ENCODE results near the gene PEA15. TPM values are rescaled to one million over a fixed set of nuclear protein-coding genes. Genes with fewer than 3 reads are reported as not detected.

The PEA15 gene
- total RNA-seq, 1 experiment from 2014 or later: 56.3 TPM

DNA sequence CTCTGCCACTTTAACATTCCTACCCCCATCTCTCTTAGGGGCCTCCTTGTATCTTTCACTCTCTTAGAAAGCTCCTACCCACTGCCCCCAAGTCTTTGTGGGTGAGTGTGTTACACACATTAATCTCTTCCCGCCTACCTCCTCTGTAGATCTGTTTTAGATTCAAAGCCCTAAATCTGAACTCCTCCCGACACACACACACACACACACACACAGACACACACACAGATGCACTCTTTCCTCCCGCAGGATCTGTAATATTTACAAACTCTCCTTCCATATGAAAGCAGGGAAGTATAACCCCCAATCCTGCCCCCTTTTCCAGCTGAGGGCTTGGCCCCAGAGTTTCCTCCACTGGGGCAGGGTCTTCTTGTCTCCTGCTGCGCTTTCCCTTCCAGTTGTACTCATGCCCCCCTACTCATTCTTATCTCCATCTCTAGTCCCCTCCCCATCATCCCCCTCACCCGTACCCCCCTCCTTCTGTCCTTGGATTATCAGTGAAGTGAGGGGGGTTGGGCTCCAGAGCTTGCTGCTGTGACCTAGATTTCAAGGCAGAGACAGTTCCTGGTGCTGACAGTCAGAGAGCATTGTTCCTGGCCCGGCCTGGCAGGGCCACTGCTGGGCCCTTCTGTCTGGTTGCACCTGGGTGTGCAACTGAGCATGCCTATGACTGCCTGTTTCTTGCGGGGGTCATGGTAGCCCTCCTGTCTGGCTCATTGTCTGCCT, 4.3 kb downstream of the PEA15 start:
- DNase-seq (ENCODE audit: low spot score): no peak
- H3K9me3 Mint-ChIP-seq: no peaks in the 10 kb centered on the region
- TF ChIP-seq TCF7 (CRISPR knock-in tag; IDR thresholded peaks at IDR 0.05; ENCODE audit: low read depth) (no peak), MYBL2 (CRISPR knock-in tag; IDR thresholded peaks at IDR 0.05) (no peak), TP53 (CRISPR knock-in tag; IDR thresholded peaks at IDR 0.05) (no peak), OVOL2 (CRISPR knock-in tag; IDR thresholded peaks at IDR 0.05; ENCODE audit: borderline replicate concordance) (no peak), NR3C1 (CRISPR knock-in tag; conservative IDR thresholded peaks at IDR 0.05; ENCODE audit: low read depth) (no peak), IRF2 (CRISPR knock-in tag; IDR thresholded peaks at IDR 0.05; ENCODE audit: borderline replicate concordance, low read depth) (no peak), ELF4 (CRISPR knock-in tag; IDR thresholded peaks at IDR 0.05; ENCODE audit: low read depth) (no peak), GTF2I (CRISPR knock-in tag; conservative IDR thresholded peaks at IDR 0.05) (no peak), SMAD3 (CRISPR knock-in tag; IDR thresholded peaks at IDR 0.05; ENCODE audit: borderline replicate concordance) (no peak), GRHL2 (CRISPR knock-in tag; IDR thresholded peaks at IDR 0.05; ENCODE audit: insufficient replicate concordance, severe bottlenecking) (no peak), FOXK1 (CRISPR knock-in tag; IDR thresholded peaks at IDR 0.05) (no peak), NFATC4 (CRISPR knock-in tag; IDR thresholded peaks at IDR 0.05) (no peak), ZNF423 (CRISPR knock-in tag; IDR thresholded peaks at IDR 0.05) (no peak)
- TF ChIP-seq, protein P1, sequence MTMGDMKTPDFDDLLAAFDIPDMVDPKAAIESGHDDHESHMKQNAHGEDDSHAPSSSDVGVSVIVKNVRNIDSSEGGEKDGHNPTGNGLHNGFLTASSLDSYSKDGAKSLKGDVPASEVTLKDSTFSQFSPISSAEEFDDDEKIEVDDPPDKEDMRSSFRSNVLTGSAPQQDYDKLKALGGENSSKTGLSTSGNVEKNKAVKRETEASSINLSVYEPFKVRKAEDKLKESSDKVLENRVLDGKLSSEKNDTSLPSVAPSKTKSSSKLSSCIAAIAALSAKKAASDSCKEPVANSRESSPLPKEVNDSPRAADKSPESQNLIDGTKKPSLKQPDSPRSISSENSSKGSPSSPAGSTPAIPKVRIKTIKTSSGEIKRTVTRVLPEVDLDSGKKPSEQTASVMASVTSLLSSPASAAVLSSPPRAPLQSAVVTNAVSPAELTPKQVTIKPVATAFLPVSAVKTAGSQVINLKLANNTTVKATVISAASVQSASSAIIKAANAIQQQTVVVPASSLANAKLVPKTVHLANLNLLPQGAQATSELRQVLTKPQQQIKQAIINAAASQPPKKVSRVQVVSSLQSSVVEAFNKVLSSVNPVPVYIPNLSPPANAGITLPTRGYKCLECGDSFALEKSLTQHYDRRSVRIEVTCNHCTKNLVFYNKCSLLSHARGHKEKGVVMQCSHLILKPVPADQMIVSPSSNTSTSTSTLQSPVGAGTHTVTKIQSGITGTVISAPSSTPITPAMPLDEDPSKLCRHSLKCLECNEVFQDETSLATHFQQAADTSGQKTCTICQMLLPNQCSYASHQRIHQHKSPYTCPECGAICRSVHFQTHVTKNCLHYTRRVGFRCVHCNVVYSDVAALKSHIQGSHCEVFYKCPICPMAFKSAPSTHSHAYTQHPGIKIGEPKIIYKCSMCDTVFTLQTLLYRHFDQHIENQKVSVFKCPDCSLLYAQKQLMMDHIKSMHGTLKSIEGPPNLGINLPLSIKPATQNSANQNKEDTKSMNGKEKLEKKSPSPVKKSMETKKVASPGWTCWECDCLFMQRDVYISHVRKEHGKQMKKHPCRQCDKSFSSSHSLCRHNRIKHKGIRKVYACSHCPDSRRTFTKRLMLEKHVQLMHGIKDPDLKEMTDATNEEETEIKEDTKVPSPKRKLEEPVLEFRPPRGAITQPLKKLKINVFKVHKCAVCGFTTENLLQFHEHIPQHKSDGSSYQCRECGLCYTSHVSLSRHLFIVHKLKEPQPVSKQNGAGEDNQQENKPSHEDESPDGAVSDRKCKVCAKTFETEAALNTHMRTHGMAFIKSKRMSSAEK (CRISPR knock-in tag; IDR thresholded peaks at IDR 0.05; ENCODE audit: borderline replicate concordance): no peak
- TF ChIP-seq, protein P2, sequence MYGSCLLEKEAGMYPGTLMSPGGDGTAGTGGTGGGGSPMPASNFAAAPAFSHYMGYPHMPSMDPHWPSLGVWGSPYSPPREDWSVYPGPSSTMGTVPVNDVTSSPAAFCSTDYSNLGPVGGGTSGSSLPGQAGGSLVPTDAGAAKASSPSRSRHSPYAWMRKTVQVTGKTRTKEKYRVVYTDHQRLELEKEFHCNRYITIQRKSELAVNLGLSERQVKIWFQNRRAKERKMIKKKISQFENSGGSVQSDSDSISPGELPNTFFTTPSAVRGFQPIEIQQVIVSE (CRISPR knock-in tag; IDR thresholded peaks at IDR 0.05; ENCODE audit: borderline replicate concordance): no peak
- TF ChIP-seq, protein P3, sequence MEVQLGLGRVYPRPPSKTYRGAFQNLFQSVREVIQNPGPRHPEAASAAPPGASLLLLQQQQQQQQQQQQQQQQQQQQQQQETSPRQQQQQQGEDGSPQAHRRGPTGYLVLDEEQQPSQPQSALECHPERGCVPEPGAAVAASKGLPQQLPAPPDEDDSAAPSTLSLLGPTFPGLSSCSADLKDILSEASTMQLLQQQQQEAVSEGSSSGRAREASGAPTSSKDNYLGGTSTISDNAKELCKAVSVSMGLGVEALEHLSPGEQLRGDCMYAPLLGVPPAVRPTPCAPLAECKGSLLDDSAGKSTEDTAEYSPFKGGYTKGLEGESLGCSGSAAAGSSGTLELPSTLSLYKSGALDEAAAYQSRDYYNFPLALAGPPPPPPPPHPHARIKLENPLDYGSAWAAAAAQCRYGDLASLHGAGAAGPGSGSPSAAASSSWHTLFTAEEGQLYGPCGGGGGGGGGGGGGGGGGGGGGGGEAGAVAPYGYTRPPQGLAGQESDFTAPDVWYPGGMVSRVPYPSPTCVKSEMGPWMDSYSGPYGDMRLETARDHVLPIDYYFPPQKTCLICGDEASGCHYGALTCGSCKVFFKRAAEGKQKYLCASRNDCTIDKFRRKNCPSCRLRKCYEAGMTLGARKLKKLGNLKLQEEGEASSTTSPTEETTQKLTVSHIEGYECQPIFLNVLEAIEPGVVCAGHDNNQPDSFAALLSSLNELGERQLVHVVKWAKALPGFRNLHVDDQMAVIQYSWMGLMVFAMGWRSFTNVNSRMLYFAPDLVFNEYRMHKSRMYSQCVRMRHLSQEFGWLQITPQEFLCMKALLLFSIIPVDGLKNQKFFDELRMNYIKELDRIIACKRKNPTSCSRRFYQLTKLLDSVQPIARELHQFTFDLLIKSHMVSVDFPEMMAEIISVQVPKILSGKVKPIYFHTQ (CRISPR knock-in tag; IDR thresholded peaks at IDR 0.05): no peak
- TF ChIP-seq, protein P4, sequence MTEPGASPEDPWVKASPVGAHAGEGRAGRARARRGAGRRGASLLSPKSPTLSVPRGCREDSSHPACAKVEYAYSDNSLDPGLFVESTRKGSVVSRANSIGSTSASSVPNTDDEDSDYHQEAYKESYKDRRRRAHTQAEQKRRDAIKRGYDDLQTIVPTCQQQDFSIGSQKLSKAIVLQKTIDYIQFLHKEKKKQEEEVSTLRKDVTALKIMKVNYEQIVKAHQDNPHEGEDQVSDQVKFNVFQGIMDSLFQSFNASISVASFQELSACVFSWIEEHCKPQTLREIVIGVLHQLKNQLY (CRISPR knock-in tag; IDR thresholded peaks at IDR 0.05): no peak
- H3K4me3 Mint-ChIP-seq: no peak overlapping the region
- peaks cover 57% of the 10 kb centered on the region for H3K4me1 Mint-ChIP-seq
- H3K36me3 Mint-ChIP-seq: peaks cover 36% of the 10 kb centered on the region
- no peak overlapping the region for H3K27ac Mint-ChIP-seq
- CTCF ChIA-PET: interaction anchor here (0.9 to 8.9 kb wide), 9 partner anchors 10 to 124 kb away, joined by 3 to 85 read pairs (median 8); no protein-coding TSS in a partner anchor
- POLR2A ChIA-PET: interaction anchor here (1.0 kb wide), 1 partner anchor 14 kb away, joined by 3 read pairs; no protein-coding TSS in a partner anchor
- ATAC-seq: peak; percentile 3; the same call in 1 of the 2 replicates
- no peaks in the 10 kb centered on the region for H3K27me3 Mint-ChIP-seq (ENCODE audit: low read depth)
